ENCODE results near the gene RIC1.

RIC1 gene

GRCh38 chr9:5698810-5699556 lies 70.1 kb downstream of the RIC1 start:
- no peak for DNase-seq (ENCODE audit: low read depth in 1 of 2, low spot score in 1 of 2)
- Histone ChIP-seq H3K4me3 (replicated peaks; ENCODE audit: insufficient read depth, low read length) (no peak overlapping the region), H3K27ac (replicated peaks) (no peak overlapping the region), H3K27me3 (ENCODE audit: insufficient read depth, poor library complexity, severe bottlenecking) (no peaks in the 10 kb centered on the region)
- TF ChIP-seq POLR2AphosphoS5 (IDR thresholded peaks at IDR 0.05; ENCODE audit: low read depth) (no peak), SPI1 (IDR thresholded peaks at IDR 0.05; ENCODE audit: borderline replicate concordance, low read depth) (no peak), CTCF (IDR thresholded peaks at IDR 0.05; ENCODE audit: insufficient read depth, low read length) (no peak), REST (IDR thresholded peaks at IDR 0.05; ENCODE audit: insufficient replicate concordance, low read depth) (no peak), GABPA (IDR thresholded peaks at IDR 0.05; ENCODE audit: low read depth) (no peak)

- TF ChIP-seq CTCF (IDR thresholded peaks at IDR 0.05; ENCODE audit: insufficient read depth, low read length): no peak
- no peak for TF ChIP-seq POLR2AphosphoS5 (IDR thresholded peaks at IDR 0.05; ENCODE audit: low read depth)
- no peak for TF ChIP-seq GABPA (IDR thresholded peaks at IDR 0.05; ENCODE audit: low read depth)
- TF ChIP-seq SPI1 (IDR thresholded peaks at IDR 0.05; ENCODE audit: borderline replicate concordance, low read depth): no peak
- no peak for TF ChIP-seq REST (IDR thresholded peaks at IDR 0.05; ENCODE audit: insufficient replicate concordance, low read depth)
- H3K27ac ChIP-seq (replicated peaks): no peak overlapping the region
- DNase-seq (ENCODE audit: low read depth in 1 of 2, low spot score in 1 of 2): no peak
- H3K4me3 ChIP-seq (replicated peaks; ENCODE audit: insufficient read depth, low read length): no peak overlapping the region
- no peaks in the 10 kb centered on the region for H3K27me3 ChIP-seq (ENCODE audit: insufficient read depth, poor library complexity, severe bottlenecking)
Observed at GRCh38 chr9:5708414-5708813, 79.5 kb downstream of the RIC1 start.

GRCh38 chr9:5712651-5713390 lies 83.9 kb downstream of the RIC1 start:
- H3K27me3 ChIP-seq (ENCODE audit: insufficient read depth, poor library complexity, severe bottlenecking): no peaks in the 10 kb centered on the region

More at GRCh38 chr9:5712651-5713390, 83.9 kb downstream of the RIC1 start:
- H3K4me3 ChIP-seq (replicated peaks; ENCODE audit: insufficient read depth, low read length): no peak overlapping the region
- no peak for TF ChIP-seq CTCF (IDR thresholded peaks at IDR 0.05; ENCODE audit: insufficient read depth, low read length)
- no peak for TF ChIP-seq REST (IDR thresholded peaks at IDR 0.05; ENCODE audit: insufficient replicate concordance, low read depth)
- no peak for TF ChIP-seq GABPA (IDR thresholded peaks at IDR 0.05; ENCODE audit: low read depth)
- no peak for TF ChIP-seq SPI1 (IDR thresholded peaks at IDR 0.05; ENCODE audit: borderline replicate concordance, low read depth)
- no peak for TF ChIP-seq POLR2AphosphoS5 (IDR thresholded peaks at IDR 0.05; ENCODE audit: low read depth)
- no peak overlapping the region for H3K27ac ChIP-seq (replicated peaks)
- DNase-seq (ENCODE audit: low read depth in 1 of 2, low spot score in 1 of 2): no peak

Measured in HL-60 (cell line).